Activated naive CD8-positive, alpha-beta T cell treated with anti-CD3 and anti-CD28 coated beads, Interleukin-2, amount 10 ng/mL, durations not matched to agents 7 days and 5 days (primary cell): Measurements from ENCODE around the gene LMO4. TPM values are rescaled to one million over a fixed set of nuclear protein-coding genes. Genes with fewer than 3 reads are reported as not detected.

Experiments
- ATAC-seq: fragments of 150-1000 bp; cut with Tn5 transposase; one replicate; pipeline ENCODE4 v1.10.0; 2021; ENCODE audit warnings: low read depth, moderate library complexity
- POLR2A ChIA-PET: fragments of 350-600 bp; sonication (Branson Sonifier 250); formaldehyde crosslinking; loops from one replicate; lab custom pipeline; 2021; ENCODE audit warnings: antibody characterized with exemption; lab: Charles Lee
- DNase-seq: peaks from one replicate; pipeline ENCODE4 v3.0.0; 2021
- H3K27ac Mint-ChIP-seq: one replicate; pipeline ENCODE4 v1.8.0; 2022; ENCODE audit warnings: mild to moderate bottlenecking, mixed read lengths
- H3K27me3 Mint-ChIP-seq: one replicate; pipeline ENCODE4 v1.8.0; 2022; ENCODE audit warnings: mild to moderate bottlenecking, moderate library complexity, mixed read lengths
- H3K36me3 Mint-ChIP-seq: one replicate; pipeline ENCODE4 v1.8.0; 2021; ENCODE audit warnings: mild to moderate bottlenecking, mixed read lengths
- H3K4me1 Mint-ChIP-seq: one replicate; pipeline ENCODE4 v1.8.0; 2021; ENCODE audit warnings: mixed read lengths
- H3K4me3 Mint-ChIP-seq: one replicate; pipeline ENCODE4 v1.8.0; 2022; ENCODE audit warnings: mild to moderate bottlenecking, moderate library complexity, mixed read lengths
- H3K9me3 Mint-ChIP-seq: one replicate; pipeline ENCODE4 v1.8.0; 2021; ENCODE audit warnings: mixed read lengths
- total RNA-seq, 2 experiments: library from RNA; stranded (reverse); gene quantifications; one replicate each; pipeline ENCODE4 v1.2.3, GENCODE V29; 2021

The LMO4 gene
- total RNA-seq, 2 experiments from 2014 or later, result 35.7 to 43.1 TPM

GRCh38 chr1:87355894-87356293 lies 27.2 kb downstream of the LMO4 start:
- no peaks in the 10 kb centered on the region for H3K27me3 Mint-ChIP-seq
- no peak overlapping the region for H3K27ac Mint-ChIP-seq
- ATAC-seq, result no peak
- POLR2A ChIA-PET, result no interaction called here
- no peak for DNase-seq
- no peak overlapping the region for H3K4me3 Mint-ChIP-seq
- peaks cover 11% of the 10 kb centered on the region for H3K36me3 Mint-ChIP-seq
- peaks cover 5% of the 10 kb centered on the region for H3K4me1 Mint-ChIP-seq
- peaks cover 3% of the 10 kb centered on the region for H3K9me3 Mint-ChIP-seq

GRCh38 chr1:87356591-87356990 lies 27.9 kb downstream of the LMO4 start:
- H3K9me3 Mint-ChIP-seq, result peaks cover 3% of the 10 kb centered on the region
- no peak overlapping the region for H3K4me3 Mint-ChIP-seq
- H3K4me1 Mint-ChIP-seq, result peaks cover 5% of the 10 kb centered on the region
- H3K36me3 Mint-ChIP-seq, result peaks cover 11% of the 10 kb centered on the region
- POLR2A ChIA-PET, result no interaction called here
- no peak overlapping the region for H3K27ac Mint-ChIP-seq
- ATAC-seq (no peak), DNase-seq (no peak)
- no peaks in the 10 kb centered on the region for H3K27me3 Mint-ChIP-seq

DNA sequence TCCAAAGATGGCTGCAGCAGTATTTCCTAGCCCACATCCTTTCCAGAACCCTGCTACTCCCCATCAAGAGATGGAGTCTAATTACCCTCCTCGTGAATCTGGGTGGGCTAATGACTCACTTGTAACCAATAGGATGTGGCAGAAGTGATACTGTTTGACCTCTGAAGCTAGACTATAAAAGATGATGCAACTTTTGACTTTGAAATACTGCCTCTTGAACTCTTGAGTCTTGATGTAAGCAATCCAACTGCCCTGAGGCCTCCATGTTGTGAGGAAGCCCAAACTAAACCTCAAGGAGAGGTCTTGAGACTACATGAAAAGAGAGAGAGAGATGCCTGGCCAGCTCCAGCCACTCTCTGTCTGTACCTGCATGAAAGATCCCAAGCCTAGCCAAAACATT lies 29.5 kb downstream of the LMO4 start:
- H3K27ac Mint-ChIP-seq, result no peak overlapping the region
- H3K36me3 Mint-ChIP-seq, result peaks cover 11% of the 10 kb centered on the region
- H3K4me1 Mint-ChIP-seq, result peaks cover 5% of the 10 kb centered on the region
- H3K4me3 Mint-ChIP-seq, result no peak overlapping the region
- POLR2A ChIA-PET, result no interaction called here
- no peaks in the 10 kb centered on the region for H3K27me3 Mint-ChIP-seq
- H3K9me3 Mint-ChIP-seq, result peaks cover 3% of the 10 kb centered on the region
- ATAC-seq (peak; percentile 52), DNase-seq (no peak)

DNA sequence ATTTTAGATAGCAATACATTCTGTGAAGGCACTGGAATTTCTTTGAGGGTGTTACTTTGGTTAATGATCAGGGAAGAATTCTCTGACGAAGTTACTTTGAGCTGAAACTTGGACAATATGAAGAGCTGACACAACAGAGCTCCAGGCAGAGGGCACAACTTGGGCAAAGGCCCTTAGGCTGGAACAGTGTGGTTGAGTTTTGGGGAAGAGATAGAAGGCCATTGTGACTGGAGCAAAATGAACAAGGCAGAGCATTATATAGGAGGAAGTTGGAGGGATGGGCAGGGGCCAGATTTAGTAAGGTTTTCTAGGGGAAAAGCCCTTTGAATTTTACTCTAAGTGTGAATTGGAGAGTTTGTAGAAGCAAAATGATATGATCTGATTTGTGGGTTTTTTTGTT lies 30.9 kb downstream of the LMO4 start:
- H3K27me3 Mint-ChIP-seq, result no peaks in the 10 kb centered on the region
- POLR2A ChIA-PET, result no interaction called here
- H3K27ac Mint-ChIP-seq, result no peak overlapping the region
- peaks cover 5% of the 10 kb centered on the region for H3K4me1 Mint-ChIP-seq
- H3K36me3 Mint-ChIP-seq, result peaks cover 11% of the 10 kb centered on the region
- peaks cover 3% of the 10 kb centered on the region for H3K9me3 Mint-ChIP-seq
- DNase-seq (no peak), ATAC-seq (no peak)
- no peak overlapping the region for H3K4me3 Mint-ChIP-seq

DNA sequence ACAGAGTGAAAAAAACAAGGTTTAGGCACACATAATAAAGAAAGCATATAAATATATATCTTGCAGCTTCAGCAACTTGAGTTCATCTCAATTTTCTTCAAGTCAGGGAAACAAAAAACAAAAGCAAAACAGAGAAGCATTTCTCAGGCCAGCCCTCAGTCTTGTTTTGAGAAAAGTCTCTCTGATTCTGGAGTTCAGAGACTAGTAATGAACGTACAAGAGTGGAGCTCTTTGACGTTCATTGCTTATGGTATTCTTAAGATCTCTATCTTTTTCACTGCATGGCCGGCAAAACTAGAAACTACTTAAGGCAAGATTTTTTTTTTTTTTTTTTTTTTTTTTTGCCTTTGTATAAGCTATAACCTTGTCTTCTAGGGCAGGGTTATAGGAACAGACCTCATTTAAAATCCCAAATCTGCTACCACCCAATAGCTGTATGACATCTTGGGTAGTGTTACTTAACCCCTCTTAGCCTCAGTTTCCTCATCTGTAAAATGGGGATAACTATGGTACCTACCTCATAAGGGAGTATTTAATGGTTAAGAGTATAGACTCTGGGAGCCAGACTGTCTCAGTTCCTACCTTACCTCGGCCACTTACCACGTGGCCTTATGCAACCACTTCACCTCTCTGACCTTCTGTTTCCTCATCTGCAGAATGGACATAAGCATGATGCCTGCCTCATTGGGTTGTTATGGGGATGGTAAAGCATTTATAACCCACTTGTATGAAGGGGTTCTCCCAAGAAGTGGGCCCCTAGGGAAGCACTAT lies 33.6 kb downstream of the LMO4 start:
- no peak for ATAC-seq
- POLR2A ChIA-PET, result interaction anchor here (0.6 kb wide), 1 partner anchor 448 kb away, joined by 3 read pairs; the partner anchor contains the start of gene SELENOF
- Mint-ChIP-seq H3K27ac (no peak overlapping the region), H3K4me1 (peaks cover 5% of the 10 kb centered on the region), H3K9me3 (peaks cover 5% of the 10 kb centered on the region), H3K4me3 (no peak overlapping the region), H3K36me3 (peaks cover 11% of the 10 kb centered on the region), H3K27me3 (no peaks in the 10 kb centered on the region)
- DNase-seq, result no peak

- no peak for ATAC-seq
- POLR2A ChIA-PET, result no interaction called here
- H3K27ac Mint-ChIP-seq, result no peak overlapping the region
These were observed 34.2 kb downstream of the LMO4 start for GRCh38 chr1:87362834-87363426.

GRCh38 chr1:87367549-87367948 lies 38.9 kb downstream of the LMO4 start:
- ATAC-seq, result no peak
- Mint-ChIP-seq H3K27me3 (no peaks in the 10 kb centered on the region), H3K4me3 (no peak overlapping the region), H3K27ac (no peak overlapping the region), H3K9me3 (peaks cover 2% of the 10 kb centered on the region), H3K36me3 (peaks cover 1% of the 10 kb centered on the region), H3K4me1 (peaks cover 2% of the 10 kb centered on the region)
- no peak for DNase-seq
- POLR2A ChIA-PET, result no interaction called here

More at GRCh38 chr1:87362834-87363426, 34.2 kb downstream of the LMO4 start:
- Mint-ChIP-seq H3K27me3 (no peaks in the 10 kb centered on the region), H3K4me3 (no peak overlapping the region), H3K4me1 (peaks cover 5% of the 10 kb centered on the region), H3K36me3 (peaks cover 11% of the 10 kb centered on the region), H3K9me3 (peaks cover 5% of the 10 kb centered on the region)
- no peak for DNase-seq

- peaks cover 2% of the 10 kb centered on the region for H3K9me3 Mint-ChIP-seq
- peaks cover 2% of the 10 kb centered on the region for H3K4me1 Mint-ChIP-seq
- DNase-seq (no peak), ATAC-seq (no peak)
- POLR2A ChIA-PET, result no interaction called here
- no peak overlapping the region for H3K4me3 Mint-ChIP-seq
- H3K27me3 Mint-ChIP-seq, result no peaks in the 10 kb centered on the region
- H3K27ac Mint-ChIP-seq, result no peak overlapping the region
- peaks cover 1% of the 10 kb centered on the region for H3K36me3 Mint-ChIP-seq
These were observed 40.2 kb downstream of the LMO4 start for GRCh38 chr1:87368907-87369306.

DNA sequence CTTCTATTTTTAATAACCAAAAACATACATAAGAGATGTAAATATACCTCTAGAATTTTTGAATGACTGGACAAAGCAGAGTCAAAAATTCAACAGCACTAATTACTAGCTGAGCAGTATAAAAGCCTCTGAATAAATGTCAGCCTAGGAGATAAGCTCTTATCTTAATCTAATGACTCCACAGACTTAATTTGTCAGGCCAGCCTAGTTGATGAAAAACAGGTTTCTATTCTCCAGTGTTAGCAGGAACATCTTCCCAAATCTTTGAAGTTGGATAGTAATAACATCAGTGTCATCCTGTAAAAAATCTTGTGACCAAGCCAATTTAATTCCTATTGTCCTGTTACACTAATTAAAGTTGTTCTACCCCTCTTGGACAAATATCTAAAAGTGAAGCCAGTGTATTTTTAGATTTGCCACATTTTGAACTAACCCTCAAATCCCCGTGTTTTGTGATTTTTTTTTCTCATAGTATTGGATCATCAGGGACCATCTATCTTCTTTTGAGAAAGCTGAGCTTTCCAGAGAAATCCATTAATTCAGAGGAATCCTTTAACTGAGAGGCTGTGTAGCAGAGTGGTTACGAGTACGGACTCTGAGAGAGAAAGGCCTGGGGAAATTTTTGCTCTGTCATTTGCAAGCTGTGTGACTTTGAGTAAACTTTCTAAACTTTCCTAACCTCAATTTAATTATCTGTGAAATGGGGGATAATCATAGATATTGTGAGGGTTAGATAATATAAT lies 41.2 kb downstream of the LMO4 start:
- H3K4me3 Mint-ChIP-seq, result no peak overlapping the region
- H3K27ac Mint-ChIP-seq, result no peak overlapping the region
- DNase-seq (no peak), ATAC-seq (no peak)
- peaks cover 1% of the 10 kb centered on the region for H3K36me3 Mint-ChIP-seq
- POLR2A ChIA-PET, result no interaction called here
- H3K4me1 Mint-ChIP-seq, result peaks cover 2% of the 10 kb centered on the region
- H3K9me3 Mint-ChIP-seq, result peaks cover 2% of the 10 kb centered on the region
- no peaks in the 10 kb centered on the region for H3K27me3 Mint-ChIP-seq

- Mint-ChIP-seq H3K27ac (no peak overlapping the region), H3K4me3 (no peak overlapping the region), H3K4me1 (peaks cover 2% of the 10 kb centered on the region), H3K9me3 (peaks cover 2% of the 10 kb centered on the region), H3K27me3 (no peaks in the 10 kb centered on the region), H3K36me3 (peaks cover 1% of the 10 kb centered on the region)
- no peak for DNase-seq
- no peak for ATAC-seq
- POLR2A ChIA-PET, result no interaction called here
These were observed 41.9 kb downstream of the LMO4 start for GRCh38 chr1:87370544-87370943.

DNA sequence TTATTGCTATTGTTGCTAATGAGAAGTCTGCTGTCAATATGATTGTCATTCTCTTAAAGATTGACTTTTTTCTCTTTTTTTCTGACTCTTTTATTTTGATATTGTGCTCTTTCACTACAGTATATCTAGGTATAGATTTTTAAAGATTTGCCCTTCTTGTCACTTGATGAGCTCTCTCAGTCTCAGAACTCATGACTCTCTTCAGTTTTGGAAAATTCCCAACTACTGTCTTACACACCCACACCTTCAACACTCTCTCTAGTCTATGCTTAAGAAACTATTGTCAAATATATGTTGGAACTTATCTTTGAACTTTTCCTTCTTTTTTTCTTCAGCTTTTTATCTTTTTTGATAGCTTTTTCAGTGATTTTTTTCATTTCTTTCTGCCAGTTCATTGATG lies 50.6 kb downstream of the LMO4 start:
- Mint-ChIP-seq H3K4me1 (no peaks in the 10 kb centered on the region), H3K4me3 (no peak overlapping the region), H3K36me3 (peaks cover 1% of the 10 kb centered on the region), H3K9me3 (peaks cover 10% of the 10 kb centered on the region), H3K27me3 (peaks cover 5% of the 10 kb centered on the region), H3K27ac (no peak overlapping the region)
- DNase-seq (no peak), ATAC-seq (no peak)
- POLR2A ChIA-PET, result interaction anchor here (0.6 kb wide), 1 partner anchor 1200 kb away, joined by 3 read pairs; no protein-coding TSS in a partner anchor

DNA sequence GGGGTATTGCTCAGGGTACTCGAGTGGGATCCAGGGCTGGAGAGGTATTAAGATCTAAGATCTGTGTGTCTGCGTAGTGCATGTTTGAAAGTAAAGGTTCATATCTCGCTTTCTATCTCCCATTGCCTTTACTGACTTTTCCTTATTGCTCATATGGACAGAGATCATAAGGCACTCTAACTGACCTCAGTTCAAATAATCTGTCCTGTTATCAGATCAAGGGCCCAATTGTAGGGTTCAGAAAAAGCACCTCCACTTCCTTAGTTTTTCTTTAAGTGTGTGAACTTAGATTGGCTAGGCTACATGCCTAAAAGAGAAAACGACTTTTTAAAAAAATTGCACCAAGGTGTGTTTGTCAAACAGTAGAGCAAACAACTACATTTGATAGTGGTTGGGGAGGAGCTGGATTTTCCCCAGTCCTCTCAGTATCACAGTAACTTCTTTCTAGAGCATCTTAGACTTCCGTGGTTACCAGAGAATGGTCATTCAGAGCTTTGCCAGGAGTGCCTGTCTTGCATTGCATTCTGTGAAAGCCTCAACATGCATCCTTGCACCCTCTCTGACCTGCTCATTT lies 57.6 kb downstream of the LMO4 start:
- DNase-seq, result no peak
- Mint-ChIP-seq H3K36me3 (no peaks in the 10 kb centered on the region), H3K27me3 (peaks cover 3% of the 10 kb centered on the region), H3K9me3 (no peaks in the 10 kb centered on the region), H3K27ac (no peak overlapping the region), H3K4me1 (no peaks in the 10 kb centered on the region), H3K4me3 (no peak overlapping the region)
- ATAC-seq, result no peak
- POLR2A ChIA-PET, result no interaction called here

DNA sequence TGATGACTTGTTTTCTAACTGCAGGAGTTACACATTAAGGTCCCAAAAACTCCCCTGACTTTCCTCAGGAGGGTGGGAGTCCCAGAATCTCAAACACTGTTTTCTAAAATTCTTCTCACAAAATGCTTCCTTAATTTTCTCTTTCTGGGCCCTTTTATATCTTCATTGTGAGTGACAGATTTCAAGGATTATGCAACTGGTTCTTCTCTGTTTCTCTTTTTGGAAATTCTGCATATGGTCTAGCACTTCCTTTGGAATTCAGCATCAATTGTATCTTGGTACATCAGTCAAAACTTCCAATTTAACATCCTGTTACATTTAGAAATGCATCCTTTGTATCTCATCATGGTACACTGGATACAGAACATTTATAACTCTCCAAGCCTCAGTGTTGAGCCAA lies 59.7 kb downstream of the LMO4 start:
- Mint-ChIP-seq H3K36me3 (no peaks in the 10 kb centered on the region), H3K27me3 (peaks cover 4% of the 10 kb centered on the region), H3K27ac (no peak overlapping the region), H3K4me3 (no peak overlapping the region), H3K9me3 (no peaks in the 10 kb centered on the region), H3K4me1 (no peaks in the 10 kb centered on the region)
- POLR2A ChIA-PET, result no interaction called here
- DNase-seq (no peak), ATAC-seq (no peak)
